Endodermal cell (in vitro differentiated cells): ENCODE measurements around the gene ID3. TPM values are rescaled to one million over a fixed set of nuclear protein-coding genes. Genes with fewer than 3 reads are reported as not detected.

Experiments used
- DNase-seq: peaks from one replicate; pipeline ENCODE4 v3.0.0-alpha.2; 2017
- H3K27ac ChIP-seq: 2 replicates; pipeline ENCODE4 v1.5.1; 2013; ENCODE audit warnings: mild to moderate bottlenecking, low read depth, low read length, moderate library complexity
- H3K27me3 ChIP-seq: 2 replicates; pipeline ENCODE4 v1.6.1; 2013; ENCODE audit warnings: mild to moderate bottlenecking, low read length, moderate library complexity; ENCODE audit not compliant: insufficient read depth, control insufficient read depth, poor library complexity, severe bottlenecking
- H3K36me3 ChIP-seq: 2 replicates; pipeline ENCODE4 v1.7.0; 2013; ENCODE audit warnings: mild to moderate bottlenecking, low read length, moderate library complexity; ENCODE audit not compliant: control insufficient read depth, insufficient read depth
- H3K4me1 ChIP-seq: one replicate; pipeline ENCODE4 v1.7.0; 2013; ENCODE audit warnings: low read length; ENCODE audit not compliant: control insufficient read depth, insufficient read depth
- H3K4me3 ChIP-seq: 2 replicates; pipeline ENCODE4 v1.5.1; 2013; ENCODE audit warnings: mild to moderate bottlenecking, low read length, moderate library complexity
- H3K9ac ChIP-seq: 2 replicates; pipeline ENCODE4 v1.6.1; 2013; ENCODE audit warnings: mild to moderate bottlenecking, low read length, moderate library complexity; ENCODE audit not compliant: poor library complexity, severe bottlenecking; ENCODE audit errors: extremely low read depth
- H3K9me3 ChIP-seq: 2 replicates; pipeline ENCODE4 v1.6.1; 2013; ENCODE audit warnings: mild to moderate bottlenecking, low read length, moderate library complexity; ENCODE audit not compliant: control insufficient read depth
- H3K27ac Mint-ChIP-seq: 2 replicates; pipeline ENCODE4 v1.8.0; 2020; ENCODE audit warnings: mixed read lengths
- H3K27me3 Mint-ChIP-seq: 2 replicates; pipeline ENCODE4 v1.8.0; 2021; ENCODE audit warnings: mild to moderate bottlenecking, mixed read lengths; ENCODE audit not compliant: insufficient read depth
- H3K36me3 Mint-ChIP-seq: 2 replicates; pipeline ENCODE4 v1.8.0; 2020; ENCODE audit warnings: low read depth, mixed read lengths
- H3K4me1 Mint-ChIP-seq: 2 replicates; pipeline ENCODE4 v1.8.0; 2020; ENCODE audit warnings: mixed read lengths
- H3K4me3 Mint-ChIP-seq: 2 replicates; pipeline ENCODE4 v1.8.0; 2020; ENCODE audit warnings: mild to moderate bottlenecking, moderate library complexity, mixed read lengths
- H3K9me3 Mint-ChIP-seq: 2 replicates; pipeline ENCODE4 v1.8.0; 2020; ENCODE audit warnings: mild to moderate bottlenecking, mixed read lengths
- WGBS, 2 experiments: methylation state at CpG; one replicate each; pipeline versions ENCODE4 v1.1.5 to v1.1.7; 2013; ENCODE audit warnings: missing lambda C conversion rate in 2 of 2, mixed read lengths in 1 of 2; ENCODE audit not compliant: insufficient coverage in 1 of 2, insufficient read length in 1 of 2; 5-methylcytosine and 5-hydroxymethylcytosine counted together
- total RNA-seq, 2 donors: library from RNA; stranded (reverse); fragmentation: NEBNext Ultra II Directional in 1 of 2; extraction: Animal tissue kit (Norgen Biotek cat#: 25700) in 1 of 2; gene quantifications; 2 replicates in 1 of 2; 3 replicates in 1 of 2; pipeline ENCODE4 v1.2.1, GENCODE V29; 2021
- TF ChIP-seq, protein P1 (sequence below): fragments of 200-600 bp; sonication (generic); conservative IDR thresholded peaks from 2 replicates; pipeline ENCODE4 v1.5.0; 2021; ENCODE audit warnings: antibody characterized with exemption, mild to moderate bottlenecking

The ID3 gene
- total RNA-seq, 2 donors from 2014 or later = 281 to 338 TPM

DNA sequence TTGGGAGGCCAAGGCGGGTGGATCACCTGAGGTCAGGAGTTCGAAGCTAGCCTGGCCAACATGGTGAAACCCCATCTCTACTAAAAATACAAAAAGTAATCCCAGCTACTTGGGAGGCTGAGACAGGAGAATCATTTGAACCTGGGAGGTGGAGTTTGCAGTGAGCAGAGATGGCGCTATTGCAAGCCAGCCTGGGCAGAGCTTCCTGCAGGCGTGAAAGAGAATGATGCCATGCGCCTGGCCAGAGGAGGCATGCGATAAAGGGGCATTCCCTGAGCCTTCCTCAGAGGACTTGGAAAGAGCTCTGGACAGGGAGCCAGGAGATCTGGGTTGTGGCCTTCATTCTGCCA is 31.4 kb downstream of the ID3 start:
- Histone ChIP-seq H3K4me3 (no peak overlapping the region), H3K4me1 (peaks cover 6% of the 10 kb centered on the region), H3K36me3 (no peaks in the 10 kb centered on the region), H3K27ac (no peak overlapping the region), H3K9ac (no peak overlapping the region), H3K27me3 (peaks cover 15% of the 10 kb centered on the region), H3K9me3 (no peaks in the 10 kb centered on the region)
- Mint-ChIP-seq H3K27me3 (peaks cover 34% of the 10 kb centered on the region), H3K36me3 (peaks cover 1% of the 10 kb centered on the region), H3K9me3 (no peaks in the 10 kb centered on the region), H3K27ac (no peak overlapping the region), H3K4me3 (no peak overlapping the region), H3K4me1 (peaks cover 5% of the 10 kb centered on the region)
- TF ChIP-seq, protein P1, sequence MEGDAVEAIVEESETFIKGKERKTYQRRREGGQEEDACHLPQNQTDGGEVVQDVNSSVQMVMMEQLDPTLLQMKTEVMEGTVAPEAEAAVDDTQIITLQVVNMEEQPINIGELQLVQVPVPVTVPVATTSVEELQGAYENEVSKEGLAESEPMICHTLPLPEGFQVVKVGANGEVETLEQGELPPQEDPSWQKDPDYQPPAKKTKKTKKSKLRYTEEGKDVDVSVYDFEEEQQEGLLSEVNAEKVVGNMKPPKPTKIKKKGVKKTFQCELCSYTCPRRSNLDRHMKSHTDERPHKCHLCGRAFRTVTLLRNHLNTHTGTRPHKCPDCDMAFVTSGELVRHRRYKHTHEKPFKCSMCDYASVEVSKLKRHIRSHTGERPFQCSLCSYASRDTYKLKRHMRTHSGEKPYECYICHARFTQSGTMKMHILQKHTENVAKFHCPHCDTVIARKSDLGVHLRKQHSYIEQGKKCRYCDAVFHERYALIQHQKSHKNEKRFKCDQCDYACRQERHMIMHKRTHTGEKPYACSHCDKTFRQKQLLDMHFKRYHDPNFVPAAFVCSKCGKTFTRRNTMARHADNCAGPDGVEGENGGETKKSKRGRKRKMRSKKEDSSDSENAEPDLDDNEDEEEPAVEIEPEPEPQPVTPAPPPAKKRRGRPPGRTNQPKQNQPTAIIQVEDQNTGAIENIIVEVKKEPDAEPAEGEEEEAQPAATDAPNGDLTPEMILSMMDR = no peak
- DNase-seq = no peak
- 91 to 100% methylated on average over 4 to 6 of the region's 6 CpGs for WGBS, 2 experiments

DNA sequence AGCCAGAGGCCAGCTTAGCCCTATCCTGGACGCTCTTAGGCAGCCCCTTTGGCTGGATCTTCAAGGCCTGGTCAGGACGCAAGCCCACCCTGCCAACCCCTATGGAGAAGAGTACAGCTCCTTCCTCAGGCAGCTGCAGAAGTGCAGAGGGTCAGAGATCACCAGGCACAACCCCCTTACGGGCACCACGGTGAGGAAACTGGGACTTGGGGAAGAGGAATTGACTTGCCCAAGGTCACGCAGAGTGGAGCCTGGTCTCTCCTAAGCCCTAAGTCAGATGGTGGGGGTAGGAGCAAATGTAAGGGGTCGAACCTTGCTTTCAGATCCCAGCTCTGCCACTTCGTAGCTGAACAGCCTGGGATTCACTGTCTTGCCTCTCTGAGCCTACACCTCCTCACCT is 31.9 kb downstream of the ID3 start:
- 93 to 100% methylated on average over 3 to 7 of the region's 7 CpGs for WGBS, 2 experiments
- no peak overlapping the region for H3K27ac ChIP-seq
- DNase-seq = no peak
- peaks cover 5% of the 10 kb centered on the region for H3K4me1 Mint-ChIP-seq
- H3K9ac ChIP-seq = no peak overlapping the region
- H3K27me3 ChIP-seq = peaks cover 15% of the 10 kb centered on the region
- H3K36me3 Mint-ChIP-seq = peaks cover 2% of the 10 kb centered on the region
- H3K4me1 ChIP-seq = peaks cover 6% of the 10 kb centered on the region
- peaks cover 29% of the 10 kb centered on the region for H3K27me3 Mint-ChIP-seq
- H3K9me3 ChIP-seq = no peaks in the 10 kb centered on the region
- no peak overlapping the region for H3K27ac Mint-ChIP-seq
- H3K4me3 ChIP-seq = no peak overlapping the region
- H3K9me3 Mint-ChIP-seq = no peaks in the 10 kb centered on the region
- TF ChIP-seq, protein P1 = no peak
- no peak overlapping the region for H3K4me3 Mint-ChIP-seq
- peaks cover under 1% of the 10 kb centered on the region for H3K36me3 ChIP-seq

DNA sequence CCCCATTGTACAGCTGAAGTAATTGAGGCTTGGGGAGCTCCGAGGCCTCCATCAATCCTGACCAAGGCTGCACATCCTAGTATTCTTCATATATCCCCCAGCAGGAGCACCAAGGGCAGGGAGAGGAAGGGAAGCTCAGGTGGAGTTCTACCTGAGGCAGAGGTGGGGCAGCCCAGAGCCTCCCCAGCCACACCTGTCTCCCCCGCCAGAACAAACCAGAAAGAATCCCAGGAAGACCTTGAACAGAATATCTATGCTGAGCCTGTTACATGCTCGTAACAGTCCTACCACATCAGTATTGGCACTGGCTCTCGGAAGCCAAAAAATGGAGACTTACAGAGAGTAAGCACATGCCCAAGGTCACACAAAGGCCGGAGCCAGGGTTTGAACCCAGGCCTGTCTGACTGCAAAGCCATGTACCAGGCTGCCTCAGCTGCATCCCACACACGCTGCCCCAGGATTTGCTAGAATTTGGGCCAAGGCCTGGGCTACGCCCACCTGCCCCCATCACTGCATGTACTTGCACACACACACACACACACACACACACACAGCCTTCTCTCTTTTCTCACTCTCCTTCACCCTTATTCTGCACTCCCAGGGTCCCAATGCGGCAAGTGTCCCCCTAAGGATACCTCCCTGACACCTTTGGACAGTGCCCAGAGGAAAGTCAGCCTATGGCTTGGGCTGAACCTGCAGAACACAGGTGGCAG is 32.8 kb downstream of the ID3 start:
- no peak overlapping the region for H3K27ac ChIP-seq
- Mint-ChIP-seq H3K36me3 (peaks cover 8% of the 10 kb centered on the region), H3K27me3 (peaks cover 21% of the 10 kb centered on the region), H3K9me3 (no peaks in the 10 kb centered on the region), H3K4me1 (peaks cover under 1% of the 10 kb centered on the region), H3K27ac (no peak overlapping the region), H3K4me3 (no peak overlapping the region)
- H3K4me1 ChIP-seq = no peaks in the 10 kb centered on the region
- peaks cover 4% of the 10 kb centered on the region for H3K36me3 ChIP-seq
- H3K4me3 ChIP-seq = no peak overlapping the region
- WGBS, 2 experiments = 92 to 95% methylated on average over 4 to 8 of the region's 8 CpGs
- peaks cover 15% of the 10 kb centered on the region for H3K27me3 ChIP-seq
- no peak overlapping the region for H3K9ac ChIP-seq
- H3K9me3 ChIP-seq = no peaks in the 10 kb centered on the region
- no peak for DNase-seq
- TF ChIP-seq, protein P1 = no peak
